HepG2 (cell line): ENCODE results near the gene EXOC3L2.

Experiments
- BATF2 ChIP-seq: sonication (generic); formaldehyde crosslinking; IDR thresholded peaks from 2 replicates; pipeline ENCODE4 v1.8.0; 2022; ENCODE audit warnings: mild to moderate bottlenecking, missing genetic modification reagents, moderate library complexity
- CEBPG ChIP-seq: IDR thresholded peaks from 2 replicates; pipeline ENCODE4 v1.6.1; 2016
- KDM5B ChIP-seq: sonication (generic); formaldehyde crosslinking; IDR thresholded peaks from 2 replicates; pipeline ENCODE4 v1.4.0; 2020; ENCODE audit warnings: missing genetic modification reagents, mild to moderate bottlenecking, borderline replicate concordance
- POLR2A ChIP-seq, 2 experiments: IDR thresholded peaks; 2 replicates each; pipeline ENCODE4 v1.6.1; 2011; ENCODE audit warnings: low read depth in 2 of 2, low read length in 2 of 2, mild to moderate bottlenecking in 1 of 2, moderate library complexity in 1 of 2; ENCODE audit not compliant: insufficient read depth in 1 of 2
- REST ChIP-seq, 2 experiments: IDR thresholded peaks; 2 replicates each; pipeline ENCODE4 v1.6.1; 2011 to 2012; ENCODE audit warnings: low read length in 2 of 2, borderline replicate concordance in 1 of 2, low read depth in 1 of 2, mild to moderate bottlenecking in 1 of 2, moderate library complexity in 1 of 2
- XBP1 ChIP-seq: sonication (generic); formaldehyde crosslinking; IDR thresholded peaks from 2 replicates; pipeline ENCODE4 v1.5.0; 2020; ENCODE audit warnings: missing genetic modification reagents

GRCh38 chr19:45254044-45254531, 8.9 kb upstream of the EXOC3L2 start:
- TF ChIP-seq XBP1 (CRISPR knock-in tag) (no peak), KDM5B (CRISPR knock-in tag) (no peak), CEBPG (CRISPR knock-in tag) (no peak), BATF2 (no peak), POLR2A (IDR thresholded peaks at IDR 0.05; ENCODE audit: insufficient read depth in 1 of 2, low read depth in 2 of 2, low read length in 2 of 2) (no peak), REST (IDR thresholded peaks at IDR 0.05; ENCODE audit: borderline replicate concordance in 1 of 2, low read depth in 1 of 2, low read length in 2 of 2) (no peak)
